Measurements from ENCODE around the gene PCDHB14. TPM values are rescaled to one million over a fixed set of nuclear protein-coding genes. Genes with fewer than 3 reads are reported as not detected.

The PCDHB14 gene
- total RNA-seq, 1 experiment from 2014 or later: 1.9 TPM

Other genes starting within 250 kb of the PCDHB14 start
- not detected in 2 replicates for gene PCDHB1, start 172.0 kb upstream of the PCDHB14 start, total RNA-seq (2014; rRNA removed; shearing (Covaris generic))
- gene PCDHB2, start 128.7 kb upstream of the PCDHB14 start, total RNA-seq (2014; rRNA removed; shearing (Covaris generic)): 0.32 and 2.1 TPM in 2 replicates
- 3.9 and 8.0 TPM in 2 replicates for gene PCDHB3, start 122.9 kb upstream of the PCDHB14 start, total RNA-seq (2014; rRNA removed; shearing (Covaris generic))
- 0.07 TPM in 1 of 2 replicates, not detected in the other for gene PCDHB4, start 101.5 kb upstream of the PCDHB14 start, total RNA-seq (2014; rRNA removed; shearing (Covaris generic))
- not detected in 2 replicates for gene PCDHB5, start 88.1 kb upstream of the PCDHB14 start, total RNA-seq (2014; rRNA removed; shearing (Covaris generic))
- 0.49 and 0.62 TPM in 2 replicates for gene PCDHB6, start 73.3 kb upstream of the PCDHB14 start, total RNA-seq (2014; rRNA removed; shearing (Covaris generic))
- 1.7 and 2.1 TPM in 2 replicates for gene PCDHB7, start 50.7 kb upstream of the PCDHB14 start, total RNA-seq (2014; rRNA removed; shearing (Covaris generic))
- gene PCDHB8, start 45.6 kb upstream of the PCDHB14 start, total RNA-seq (2014; rRNA removed; shearing (Covaris generic)): 0.98 and 3.8 TPM in 2 replicates
- gene PCDHB16, start 41.0 kb upstream of the PCDHB14 start, total RNA-seq (2014; rRNA removed; shearing (Covaris generic)): 3.0 and 8.6 TPM in 2 replicates
- gene PCDHB9, start 36.2 kb upstream of the PCDHB14 start, total RNA-seq (2014; rRNA removed; shearing (Covaris generic)): 1.6 and 9.3 TPM in 2 replicates
- 0.49 and 1.3 TPM in 2 replicates for gene PCDHB10, start 31.0 kb upstream of the PCDHB14 start, total RNA-seq (2014; rRNA removed; shearing (Covaris generic))
- 0.25 and 0.49 TPM in 2 replicates for gene PCDHB11, start 23.7 kb upstream of the PCDHB14 start, total RNA-seq (2014; rRNA removed; shearing (Covaris generic))
- gene PCDHB12, start 14.6 kb upstream of the PCDHB14 start, total RNA-seq (2014; rRNA removed; shearing (Covaris generic)): 1.7 and 2.6 TPM in 2 replicates
- gene PCDHB13, start 9.4 kb upstream of the PCDHB14 start, total RNA-seq (2014; rRNA removed; shearing (Covaris generic)): 0.39 and 0.42 TPM in 2 replicates
- gene PCDHB15, start 22.1 kb downstream of the PCDHB14 start, total RNA-seq (2014; rRNA removed; shearing (Covaris generic)): 0.17 TPM in 1 of 2 replicates, not detected in the other
- 0.05 TPM in 1 of 2 replicates, not detected in the other for gene SLC25A2, start 80.7 kb downstream of the PCDHB14 start, total RNA-seq (2014; rRNA removed; shearing (Covaris generic))
- gene TAF7, start 97.4 kb downstream of the PCDHB14 start, total RNA-seq (2014; rRNA removed; shearing (Covaris generic)): 52.8 and 84.2 TPM in 2 replicates
- gene PCDHGA1, start 107.2 kb downstream of the PCDHB14 start, total RNA-seq (2014; rRNA removed; shearing (Covaris generic)): 0.71 and 0.89 TPM in 2 replicates
- gene PCDHGA2, start 115.4 kb downstream of the PCDHB14 start, total RNA-seq (2014; rRNA removed; shearing (Covaris generic)): 0.22 and 0.32 TPM in 2 replicates
- gene PCDHGA3, start 120.5 kb downstream of the PCDHB14 start, total RNA-seq (2014; rRNA removed; shearing (Covaris generic)): 0.49 TPM in 1 of 2 replicates, not detected in the other
- 3.3 and 4.9 TPM in 2 replicates for gene PCDHGB1, start 126.8 kb downstream of the PCDHB14 start, total RNA-seq (2014; rRNA removed; shearing (Covaris generic))
- 0.17 and 0.91 TPM in 2 replicates for gene PCDHGA4, start 131.7 kb downstream of the PCDHB14 start, total RNA-seq (2014; rRNA removed; shearing (Covaris generic))
- gene PCDHGB2, start 136.7 kb downstream of the PCDHB14 start, total RNA-seq (2014; rRNA removed; shearing (Covaris generic)): 0.25 and 0.57 TPM in 2 replicates
- gene PCDHGA5, start 140.8 kb downstream of the PCDHB14 start, total RNA-seq (2014; rRNA removed; shearing (Covaris generic)): 0.02 and 0.10 TPM in 2 replicates
- 0.49 and 0.54 TPM in 2 replicates for gene PCDHGB3, start 146.9 kb downstream of the PCDHB14 start, total RNA-seq (2014; rRNA removed; shearing (Covaris generic))
- gene PCDHGA6, start 150.5 kb downstream of the PCDHB14 start, total RNA-seq (2014; rRNA removed; shearing (Covaris generic)): 0.07 and 1.1 TPM in 2 replicates
- gene PCDHGA7, start 159.4 kb downstream of the PCDHB14 start, total RNA-seq (2014; rRNA removed; shearing (Covaris generic)): 0.17 TPM in 1 of 2 replicates, not detected in the other
- gene PCDHGB4, start 164.4 kb downstream of the PCDHB14 start, total RNA-seq (2014; rRNA removed; shearing (Covaris generic)): not detected in 2 replicates
- gene PCDHGA8, start 169.3 kb downstream of the PCDHB14 start, total RNA-seq (2014; rRNA removed; shearing (Covaris generic)): 0.07 TPM in 1 of 2 replicates, not detected in the other
- not detected in 2 replicates for gene PCDHGB5, start 174.6 kb downstream of the PCDHB14 start, total RNA-seq (2014; rRNA removed; shearing (Covaris generic))
- gene PCDHGA9, start 179.4 kb downstream of the PCDHB14 start, total RNA-seq (2014; rRNA removed; shearing (Covaris generic)): 0.02 and 0.17 TPM in 2 replicates
- 0.02 TPM in 1 of 2 replicates, not detected in the other for gene PCDHGB6, start 184.7 kb downstream of the PCDHB14 start, total RNA-seq (2014; rRNA removed; shearing (Covaris generic))
- gene PCDHGA10, start 189.6 kb downstream of the PCDHB14 start, total RNA-seq (2014; rRNA removed; shearing (Covaris generic)): 0.71 and 0.89 TPM in 2 replicates
- 7.1 and 7.7 TPM in 2 replicates for gene PCDHGB7, start 194.3 kb downstream of the PCDHB14 start, total RNA-seq (2014; rRNA removed; shearing (Covaris generic))
- gene PCDHGA11, start 197.7 kb downstream of the PCDHB14 start, total RNA-seq (2014; rRNA removed; shearing (Covaris generic)): 0.05 TPM in 1 of 2 replicates, not detected in the other
- 0.39 TPM in 1 of 2 replicates, not detected in the other for gene PCDHGA12, start 207.2 kb downstream of the PCDHB14 start, total RNA-seq (2014; rRNA removed; shearing (Covaris generic))